IMR-90 (cell line): ENCODE data around the gene CRNN. TPM values are rescaled to one million over a fixed set of nuclear protein-coding genes. Genes with fewer than 3 reads are reported as not detected.

Experiments used
- ATAC-seq: fragments of 200-7000 bp; cut with Tn5 transposase; 2 replicates; pipeline ENCODE4 v1.9.1; 2020; ENCODE audit warnings: low read depth, mild to moderate bottlenecking, moderate library complexity
- BruUV-seq: library from RNA; stranded (reverse); fragments of 400-500 nt; replicated peaks from 2 replicates; lab custom pipeline; 2021; lab: Mats Ljungman, UMichigan
- CTCF ChIA-PET: fragments of 300-600 bp; formaldehyde crosslinking; extraction: SDS; loops from one replicate; lab custom pipeline; 2021; ENCODE audit warnings: antibody characterized with exemption; lab: Yijun Ruan, JAX
- POLR2A ChIA-PET: fragments of 300-600 bp; sonication (Branson Sonifier 250); formaldehyde crosslinking; loops from one replicate; lab custom pipeline; 2022; ENCODE audit warnings: antibody characterized with exemption; ENCODE audit not compliant: unreplicated experiment; lab: Charles Lee
- DNase-seq: peaks from one replicate; pipeline ENCODE4 v3.0.0; 2013
- H2AFZ ChIP-seq: replicated peaks from 2 replicates; pipeline ENCODE3; 2013; ENCODE audit warnings: low read length, mild to moderate bottlenecking; ENCODE audit not compliant: poor library complexity
- H2AK5ac ChIP-seq: 2 replicates; pipeline ENCODE4 v1.6.1; 2013; ENCODE audit warnings: low read depth, low read length, inconsistent platforms
- H2AK9ac ChIP-seq: replicated peaks from 2 replicates; pipeline ENCODE3; 2013; ENCODE audit warnings: mild to moderate bottlenecking, low read depth, low read length, moderate library complexity; ENCODE audit not compliant: poor library complexity
- H2BK120ac ChIP-seq: 2 replicates; pipeline ENCODE4 v1.6.1; 2013; ENCODE audit warnings: low read depth, low read length, inconsistent platforms
- H2BK15ac ChIP-seq: 3 replicates; pipeline ENCODE4 v1.6.1; 2013; ENCODE audit warnings: low read depth, low read length, inconsistent platforms
- H2BK20ac ChIP-seq: 2 replicates; pipeline ENCODE4 v1.6.1; 2013; ENCODE audit warnings: low read depth, mild to moderate bottlenecking, inconsistent platforms, low read length, moderate library complexity
- H2BK5ac ChIP-seq: 2 replicates; pipeline ENCODE4 v1.6.1; 2013; ENCODE audit warnings: mild to moderate bottlenecking, low read depth, low read length, inconsistent platforms; ENCODE audit not compliant: poor library complexity, severe bottlenecking
- H3K14ac ChIP-seq: replicated peaks from 2 replicates; pipeline ENCODE4 v1.6.1; 2013; ENCODE audit warnings: low read depth, low read length, inconsistent platforms
- H3K18ac ChIP-seq: 2 replicates; pipeline ENCODE4 v1.6.1; 2013; ENCODE audit warnings: low read depth, low read length, control low read depth
- H3K23ac ChIP-seq: 2 replicates; pipeline ENCODE4 v1.6.1; 2013; ENCODE audit warnings: low read depth, low read length, inconsistent platforms
- H3K27ac ChIP-seq: 2 replicates; pipeline ENCODE4 v1.5.1; 2013; ENCODE audit warnings: mild to moderate bottlenecking, control low read depth, low read length; ENCODE audit not compliant: insufficient read depth
- H3K27me3 ChIP-seq: 2 replicates; pipeline ENCODE4 v1.6.1; 2013; ENCODE audit warnings: low read length; ENCODE audit not compliant: control insufficient read depth, insufficient read depth
- H3K36me3 ChIP-seq: 2 replicates; pipeline ENCODE4 v1.6.1; 2013; ENCODE audit warnings: low read length, mixed read lengths; ENCODE audit not compliant: control insufficient read depth, insufficient read depth
- H3K4ac ChIP-seq: 2 replicates; pipeline ENCODE4 v1.6.1; 2013; ENCODE audit warnings: low read depth, low read length, inconsistent platforms
- H3K4me1 ChIP-seq: 2 replicates; pipeline ENCODE4 v1.6.1; 2013; ENCODE audit warnings: low read length, mixed read lengths; ENCODE audit not compliant: control insufficient read depth, insufficient read depth
- H3K4me2 ChIP-seq: 2 replicates; pipeline ENCODE4 v1.6.1; 2013; ENCODE audit warnings: low read depth, mild to moderate bottlenecking, control low read depth, low read length, moderate library complexity
- H3K4me3 ChIP-seq: 2 replicates; pipeline ENCODE4 v1.5.1; 2013; ENCODE audit warnings: low read depth, mild to moderate bottlenecking, control low read depth, low read length, moderate library complexity; ENCODE audit not compliant: insufficient read depth
- H3K56ac ChIP-seq: 2 replicates; pipeline ENCODE4 v1.6.1; 2013; ENCODE audit warnings: low read length, inconsistent platforms; ENCODE audit not compliant: insufficient read depth; ENCODE audit errors: extremely low read depth
- H3K79me1 ChIP-seq, 2 experiments: 2 replicates each; pipeline ENCODE4 v1.6.1; 2013; ENCODE audit warnings: low read length in 2 of 2, inconsistent platforms in 1 of 2, low read depth in 1 of 2
- H3K9ac ChIP-seq: 2 replicates; pipeline ENCODE4 v1.6.1; 2013; ENCODE audit warnings: low read depth, low read length, control low read depth
- H3K9me1 ChIP-seq: 2 replicates; pipeline ENCODE4 v1.6.1; 2013; ENCODE audit warnings: low read length, inconsistent platforms; ENCODE audit not compliant: insufficient read depth
- H3K9me3 ChIP-seq: 2 replicates; pipeline ENCODE4 v1.6.1; 2013; ENCODE audit warnings: low read length; ENCODE audit not compliant: control insufficient read depth, insufficient read depth
- H4K20me1 ChIP-seq: 2 replicates; pipeline ENCODE4 v1.6.1; 2013; ENCODE audit warnings: low read length, inconsistent platforms; ENCODE audit not compliant: insufficient read depth
- H4K5ac ChIP-seq: 2 replicates; pipeline ENCODE4 v1.6.1; 2013; ENCODE audit warnings: mild to moderate bottlenecking, low read depth, low read length, control low read depth
- H4K8ac ChIP-seq, 2 experiments: 2 replicates each; pipeline ENCODE4 v1.6.1; 2013; ENCODE audit warnings: low read depth in 2 of 2, low read length in 2 of 2, control low read depth in 1 of 2, inconsistent platforms in 1 of 2
- H4K91ac ChIP-seq: 2 replicates; pipeline ENCODE4 v1.6.1; 2013; ENCODE audit warnings: low read depth, low read length, inconsistent platforms; ENCODE audit not compliant: insufficient read depth
- ELK1 ChIP-seq: fragments of 150-350 bp; IDR thresholded peaks from 2 replicates; pipeline ENCODE4 v1.6.1; 2016; ENCODE audit warnings: low read depth, mild to moderate bottlenecking, low read length, moderate library complexity, borderline replicate concordance
- MAFK ChIP-seq: IDR thresholded peaks from 2 replicates; pipeline ENCODE4 v1.6.1; 2012; ENCODE audit warnings: low read depth, low read length, improper control_type of control experiment
- RCOR1 ChIP-seq: IDR thresholded peaks from 2 replicates; pipeline ENCODE4 v1.6.1; 2012; ENCODE audit warnings: mild to moderate bottlenecking, low read length, improper control_type of control experiment; ENCODE audit not compliant: insufficient replicate concordance
- WGBS, 2 experiments: methylation state at CpG; one replicate each; pipeline versions ENCODE4 v1.1.5 to v1.1.7; 2013; ENCODE audit warnings: missing lambda C conversion rate in 2 of 2; ENCODE audit not compliant: insufficient read length in 1 of 2; ENCODE audit errors: extremely low coverage in 2 of 2; 5-methylcytosine and 5-hydroxymethylcytosine counted together
- dilution Hi-C: fragments of 300-500 bp; cut with HindIII; formaldehyde crosslinking; loops from one replicate; pipeline ENCODE4 v1.14.3; 2018; ENCODE audit warnings: low sequenced_read_pairs; ENCODE audit not compliant: unreplicated experiment
- in situ Hi-C: fragments of 300-500 bp; cut with MboI; formaldehyde crosslinking; loops from 3 replicates; pipeline ENCODE4 v1.14.3; 2019; ENCODE audit warnings: low sequenced_read_pairs, inconsistent platforms, mixed read lengths
- intact Hi-C: fragments of 100-400 bp; cut with micrococcal nuclease; formaldehyde crosslinking; loops from 2 replicates; pipeline ENCODE4 v1.10.0; 2022
- polyA plus RNA-seq, 3 experiments: library from polyadenylated mRNA; depleted of rRNA; stranded (reverse); fragments of >200 nt; gene quantifications; 2 replicates each; pipeline ENCODE4 v1.2.3, GENCODE V29; 2012; ENCODE audit warnings: low replicate concordance in 1 of 3
- total RNA-seq: library from RNA; depleted of rRNA; stranded (reverse); fragments of >200 nt; gene quantifications from 2 replicates; pipeline ENCODE4 v1.2.3, GENCODE V29; 2012
- TF ChIP-seq, protein P1 (sequence below): conservative IDR thresholded peaks from 2 replicates; pipeline ENCODE4 v1.5.1; 2012; ENCODE audit warnings: mild to moderate bottlenecking, low read depth, low read length, improper control_type of control experiment

CRNN gene
- total and polyA plus RNA-seq, 2 of the 4 experiments (the other 2 are of a cell fraction), result not detected

DNA sequence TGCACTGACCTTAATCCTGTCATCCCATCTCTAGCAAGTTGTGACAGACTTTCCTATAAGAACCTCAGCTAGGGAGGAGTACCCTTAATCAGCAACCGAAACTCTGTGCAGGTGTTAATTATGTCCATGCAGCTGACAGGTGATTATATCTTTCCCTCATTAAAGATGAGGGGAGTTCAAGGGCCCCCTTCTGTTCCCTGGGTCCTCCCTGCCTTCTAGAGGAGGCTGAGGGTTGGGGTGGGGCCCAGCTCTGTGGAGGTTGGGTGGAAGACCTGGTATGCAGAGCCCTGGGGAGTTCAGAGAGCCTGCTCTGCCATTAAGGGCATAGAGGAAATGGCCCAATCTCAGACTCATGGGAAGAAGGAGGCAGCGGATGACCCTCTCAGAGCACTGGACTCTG, 35.6 kb upstream of the CRNN start:
- H2BK5ac ChIP-seq, result no peak overlapping the region
- no peak overlapping the region for H2BK15ac ChIP-seq
- TF ChIP-seq RCOR1, result no peak
- TF ChIP-seq, protein P1, sequence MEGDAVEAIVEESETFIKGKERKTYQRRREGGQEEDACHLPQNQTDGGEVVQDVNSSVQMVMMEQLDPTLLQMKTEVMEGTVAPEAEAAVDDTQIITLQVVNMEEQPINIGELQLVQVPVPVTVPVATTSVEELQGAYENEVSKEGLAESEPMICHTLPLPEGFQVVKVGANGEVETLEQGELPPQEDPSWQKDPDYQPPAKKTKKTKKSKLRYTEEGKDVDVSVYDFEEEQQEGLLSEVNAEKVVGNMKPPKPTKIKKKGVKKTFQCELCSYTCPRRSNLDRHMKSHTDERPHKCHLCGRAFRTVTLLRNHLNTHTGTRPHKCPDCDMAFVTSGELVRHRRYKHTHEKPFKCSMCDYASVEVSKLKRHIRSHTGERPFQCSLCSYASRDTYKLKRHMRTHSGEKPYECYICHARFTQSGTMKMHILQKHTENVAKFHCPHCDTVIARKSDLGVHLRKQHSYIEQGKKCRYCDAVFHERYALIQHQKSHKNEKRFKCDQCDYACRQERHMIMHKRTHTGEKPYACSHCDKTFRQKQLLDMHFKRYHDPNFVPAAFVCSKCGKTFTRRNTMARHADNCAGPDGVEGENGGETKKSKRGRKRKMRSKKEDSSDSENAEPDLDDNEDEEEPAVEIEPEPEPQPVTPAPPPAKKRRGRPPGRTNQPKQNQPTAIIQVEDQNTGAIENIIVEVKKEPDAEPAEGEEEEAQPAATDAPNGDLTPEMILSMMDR, result no peak
- no peak for TF ChIP-seq MAFK
- TF ChIP-seq ELK1, result no peak
- no CpG with 5 or more reads among the region's 2 CpGs for WGBS, 2 experiments
- no peak overlapping the region for H3K4me2 ChIP-seq
- H3K27me3 ChIP-seq, result no peaks in the 10 kb centered on the region
- H4K91ac ChIP-seq, result no peak overlapping the region
- intact Hi-C loops (no loop called here), in situ Hi-C loops (loop anchor here (10.0 kb wide), 1 partner anchor 395 kb away; no protein-coding TSS in a partner anchor), dilution Hi-C loops (no loop called here)
- BruUV-seq, result no TSS peak
- no peaks in the 10 kb centered on the region for H3K79me1 ChIP-seq
- no peak overlapping the region for H3K14ac ChIP-seq
- no peak overlapping the region for H3K4me3 ChIP-seq
- no peak overlapping the region for H3K4ac ChIP-seq
- no peak overlapping the region for H2BK120ac ChIP-seq
- no peak overlapping the region for H2AK9ac ChIP-seq
- no peak overlapping the region for H4K8ac ChIP-seq
- H3K9ac ChIP-seq, result no peak overlapping the region
- no peak overlapping the region for H3K18ac ChIP-seq
- H3K36me3 ChIP-seq, result no peaks in the 10 kb centered on the region
- H2AFZ ChIP-seq, result no peak overlapping the region
- H2AK5ac ChIP-seq, result no peak overlapping the region
- DNase-seq, result no peak
- H3K4me1 ChIP-seq, result no peaks in the 10 kb centered on the region
- H4K20me1 ChIP-seq, result no peaks in the 10 kb centered on the region
- CTCF ChIA-PET, result no interaction called here
- POLR2A ChIA-PET, result no interaction called here
- H3K9me1 ChIP-seq, result no peaks in the 10 kb centered on the region
- no peak overlapping the region for H3K27ac ChIP-seq
- no peak for ATAC-seq
- H3K23ac ChIP-seq, result no peak overlapping the region
- H3K56ac ChIP-seq, result no peak overlapping the region
- no peaks in the 10 kb centered on the region for H3K9me3 ChIP-seq
- H2BK20ac ChIP-seq, result no peak overlapping the region
- H4K5ac ChIP-seq, result no peak overlapping the region
